GM12878 (cell line): ENCODE data around the gene PHRF1. TPM values are rescaled to one million over a fixed set of nuclear protein-coding genes. Genes with fewer than 3 reads are reported as not detected.

Experiments used
- CBFB ChIP-seq: IDR thresholded peaks from 2 replicates; pipeline ENCODE4 v1.6.1; 2016; ENCODE audit warnings: antibody characterized with exemption, low read depth
- CBX5 ChIP-seq: sonication (generic); IDR thresholded peaks from 2 replicates; pipeline ENCODE4 v1.6.1; 2016; ENCODE audit warnings: low read depth, moderate library complexity, mild to moderate bottlenecking, inconsistent platforms
- CHD1 ChIP-seq: IDR thresholded peaks from 2 replicates; pipeline ENCODE4 v1.6.1; 2012; ENCODE audit warnings: low read depth, low read length, improper control_type of control experiment
- CHD2 ChIP-seq: IDR thresholded peaks from 2 replicates; pipeline ENCODE4 v1.6.1; 2011; ENCODE audit warnings: low read depth, low read length, improper control_type of control experiment, borderline replicate concordance
- CREB1 ChIP-seq: IDR thresholded peaks from 2 replicates; pipeline ENCODE4 v1.6.1; 2012; ENCODE audit warnings: low read depth, mild to moderate bottlenecking, inconsistent platforms
- FOXK2 ChIP-seq: fragments of 450-650 bp; IDR thresholded peaks from 2 replicates; pipeline ENCODE4 v1.6.1; 2017; ENCODE audit warnings: mild to moderate bottlenecking, moderate library complexity
- GABPA ChIP-seq: IDR thresholded peaks from 2 replicates; pipeline ENCODE4 v1.6.1; 2014; ENCODE audit warnings: antibody characterized with exemption, low read depth, mild to moderate bottlenecking, inconsistent platforms
- HCFC1 ChIP-seq: fragments of 150-350 bp; IDR thresholded peaks from 2 replicates; pipeline ENCODE4 v1.6.1; 2014; ENCODE audit warnings: low read length
- HDGF ChIP-seq: fragments of 450-650 bp; IDR thresholded peaks from 2 replicates; pipeline ENCODE4 v1.6.1; 2016; ENCODE audit warnings: antibody characterized with exemption
- JUND ChIP-seq: IDR thresholded peaks from 2 replicates; pipeline ENCODE4 v1.6.1; 2012; ENCODE audit warnings: low read depth, mild to moderate bottlenecking, low read length, improper control_type of control experiment, moderate library complexity
- MTA3 ChIP-seq: IDR thresholded peaks from 2 replicates; pipeline ENCODE4 v1.6.1; 2012; ENCODE audit warnings: low read length, inconsistent platforms, borderline replicate concordance
- POLR2AphosphoS2 ChIP-seq: IDR thresholded peaks from 2 replicates; pipeline ENCODE4 v1.6.1; 2011; ENCODE audit warnings: low read depth, mild to moderate bottlenecking, low read length, improper control_type of control experiment, moderate library complexity
- RUNX3 ChIP-seq: IDR thresholded peaks from 2 replicates; pipeline ENCODE4 v1.6.1; 2012; ENCODE audit warnings: low read length, inconsistent platforms
- SMAD1 ChIP-seq: fragments of 450-650 bp; IDR thresholded peaks from 2 replicates; pipeline ENCODE4 v1.6.1; 2018; ENCODE audit warnings: mild to moderate bottlenecking, low read depth; ENCODE audit not compliant: partially characterized antibody
- SP1 ChIP-seq: IDR thresholded peaks from one replicate; pipeline ENCODE4 v1.6.1; 2011; ENCODE audit warnings: low read depth, low read length
- STAT1 ChIP-seq: fragments of 450-650 bp; conservative IDR thresholded peaks from 2 replicates; pipeline ENCODE4 v1.6.1; 2014; ENCODE audit warnings: antibody characterized with exemption, mild to moderate bottlenecking
- TARDBP ChIP-seq: IDR thresholded peaks from 2 replicates; pipeline ENCODE4 v1.6.1; 2016; ENCODE audit warnings: borderline replicate concordance
- polyA plus RNA-seq, 11 experiments: library from polyadenylated mRNA; depleted of rRNA in 4 of 11; unstranded in 6 of 11; stranded (reverse) in 5 of 11; fragments of >200 nt; fragmentation: Nextera tagmentation in 4 of 11; fragmentation: Illumina TruSeq in 1 of 11; extraction: Ambion mirVana in 4 of 11; extraction: Trizol in 1 of 11; gene quantifications; 1 replicate in 1 of 11; 2 replicates in 10 of 11; pipeline versions ENCODE4 v1.2.1 to v1.2.3, GENCODE V29; 2011 to 2016; ENCODE audit warnings: inconsistent platforms in 2 of 11, missing spikeins in 2 of 11, low read depth in 1 of 11
- total RNA-seq, 4 experiments: library from RNA; depleted of rRNA in 3 of 4; stranded (reverse); fragments of >200 nt in 3 of 4; fragmentation: Illumina TruSeq in 1 of 4; extraction: Trizol in 1 of 4; gene quantifications; 2 replicates each; pipeline versions ENCODE4 v1.2.1 to v1.2.3, GENCODE V29; 2013 to 2021
- TF ChIP-seq, protein P1 (sequence below): IDR thresholded peaks from 2 replicates; pipeline ENCODE4 v1.6.1; 2012; ENCODE audit warnings: low read depth, low read length, improper control_type of control experiment
- TF ChIP-seq, protein P2 (sequence below): IDR thresholded peaks from 2 replicates; pipeline ENCODE4 v1.6.1; 2011; ENCODE audit warnings: borderline replicate concordance, low read depth, mild to moderate bottlenecking, moderate library complexity, low read length; ENCODE audit not compliant: insufficient read depth, poor library complexity, severe bottlenecking
- TF ChIP-seq, protein P3 (sequence below): fragments of 450-650 bp; IDR thresholded peaks from 2 replicates; pipeline ENCODE4 v1.6.1; 2017; ENCODE audit warnings: antibody characterized with exemption, mild to moderate bottlenecking, moderate library complexity
- TF ChIP-seq, protein P4 (sequence below), 3 experiments: IDR thresholded peaks in 2 of 3; conservative IDR thresholded peaks in 1 of 3; 2 replicates each; pipeline ENCODE4 v1.5.1; 2011; ENCODE audit warnings: low read depth in 3 of 3, low read length in 3 of 3, mild to moderate bottlenecking in 3 of 3, control low read depth in 2 of 3, moderate library complexity in 2 of 3, inconsistent platforms in 1 of 3, mixed read lengths in 1 of 3; ENCODE audit not compliant: control insufficient read depth in 2 of 3, insufficient read depth in 1 of 3; ENCODE audit errors: extremely low read depth in 1 of 3
- TF ChIP-seq, protein P5 (sequence below): fragments of 450-650 bp; conservative IDR thresholded peaks from 2 replicates; pipeline ENCODE4 v1.6.1; 2017; ENCODE audit warnings: mild to moderate bottlenecking, moderate library complexity

PHRF1 gene
- total and polyA plus RNA-seq, 10 of the 15 experiments (the other 5 are each of a cell fraction or from before 2014, with no cell fraction given), result 0.13 to 43.5 (median 15.1) TPM

DNA sequence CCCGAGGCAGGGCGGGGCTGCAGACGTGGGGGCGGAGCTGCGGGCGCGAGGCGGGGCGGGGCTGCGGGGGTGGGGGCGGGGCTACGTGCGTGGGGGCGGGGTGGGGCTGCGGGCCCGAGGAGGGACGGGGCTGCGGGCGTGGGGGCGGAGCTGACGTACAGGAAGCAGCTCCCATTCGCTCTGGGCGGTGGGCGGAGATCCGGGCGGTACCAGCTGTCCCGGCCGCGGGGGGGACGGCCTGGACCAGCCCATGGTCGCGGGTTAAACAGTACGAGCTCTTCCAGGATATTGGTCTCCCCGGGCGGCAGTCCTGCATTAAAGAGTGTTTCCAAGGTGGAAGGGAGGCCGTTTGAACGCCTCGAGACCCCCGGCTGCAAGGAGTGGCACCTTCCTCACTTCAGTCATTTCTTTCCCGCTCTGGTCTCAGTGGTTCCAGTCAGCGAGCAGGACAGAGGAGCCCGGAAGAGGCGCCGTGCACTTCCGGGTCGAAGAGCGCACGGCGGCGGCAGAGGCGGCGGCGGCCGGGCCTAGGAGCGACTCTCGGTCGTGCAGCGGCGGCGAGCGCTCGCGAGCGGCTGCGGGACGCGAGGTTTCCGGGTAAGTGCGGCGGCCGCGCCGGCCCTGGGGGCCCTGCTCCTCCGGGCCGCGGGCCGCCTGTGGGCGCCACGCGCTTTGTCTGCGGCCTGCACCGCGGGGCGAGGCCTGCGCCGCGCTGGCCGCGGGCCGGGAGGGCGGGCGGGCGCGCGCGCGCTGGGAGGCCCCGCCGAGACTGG is at the start of gene PHRF1 (continued):
- TF ChIP-seq, protein P1, sequence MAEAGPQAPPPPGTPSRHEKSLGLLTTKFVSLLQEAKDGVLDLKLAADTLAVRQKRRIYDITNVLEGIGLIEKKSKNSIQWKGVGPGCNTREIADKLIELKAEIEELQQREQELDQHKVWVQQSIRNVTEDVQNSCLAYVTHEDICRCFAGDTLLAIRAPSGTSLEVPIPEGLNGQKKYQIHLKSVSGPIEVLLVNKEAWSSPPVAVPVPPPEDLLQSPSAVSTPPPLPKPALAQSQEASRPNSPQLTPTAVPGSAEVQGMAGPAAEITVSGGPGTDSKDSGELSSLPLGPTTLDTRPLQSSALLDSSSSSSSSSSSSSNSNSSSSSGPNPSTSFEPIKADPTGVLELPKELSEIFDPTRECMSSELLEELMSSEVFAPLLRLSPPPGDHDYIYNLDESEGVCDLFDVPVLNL, result peak; percentile 84
- no peak for TF ChIP-seq MTA3
- TF ChIP-seq CBX5, result no peak
- TF ChIP-seq CREB1, result peak; percentile 60
- peak; percentile 84 for TF ChIP-seq SP1
- peak; percentile 44 for TF ChIP-seq SMAD1
- peak; percentile 67 for TF ChIP-seq HCFC1
- peak; percentile 100 for TF ChIP-seq CHD1
- TF ChIP-seq STAT1, result peak; percentile 96
- TF ChIP-seq, protein P2, sequence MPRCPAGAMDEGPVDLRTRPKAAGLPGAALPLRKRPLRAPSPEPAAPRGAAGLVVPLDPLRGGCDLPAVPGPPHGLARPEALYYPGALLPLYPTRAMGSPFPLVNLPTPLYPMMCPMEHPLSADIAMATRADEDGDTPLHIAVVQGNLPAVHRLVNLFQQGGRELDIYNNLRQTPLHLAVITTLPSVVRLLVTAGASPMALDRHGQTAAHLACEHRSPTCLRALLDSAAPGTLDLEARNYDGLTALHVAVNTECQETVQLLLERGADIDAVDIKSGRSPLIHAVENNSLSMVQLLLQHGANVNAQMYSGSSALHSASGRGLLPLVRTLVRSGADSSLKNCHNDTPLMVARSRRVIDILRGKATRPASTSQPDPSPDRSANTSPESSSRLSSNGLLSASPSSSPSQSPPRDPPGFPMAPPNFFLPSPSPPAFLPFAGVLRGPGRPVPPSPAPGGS, result no peak
- peak; percentile 81 for TF ChIP-seq CBFB
- peak; percentile 75; the same call in 1 of the 2 replicates for TF ChIP-seq HDGF
- peak; percentile 100 for TF ChIP-seq JUND
- TF ChIP-seq, protein P3, sequence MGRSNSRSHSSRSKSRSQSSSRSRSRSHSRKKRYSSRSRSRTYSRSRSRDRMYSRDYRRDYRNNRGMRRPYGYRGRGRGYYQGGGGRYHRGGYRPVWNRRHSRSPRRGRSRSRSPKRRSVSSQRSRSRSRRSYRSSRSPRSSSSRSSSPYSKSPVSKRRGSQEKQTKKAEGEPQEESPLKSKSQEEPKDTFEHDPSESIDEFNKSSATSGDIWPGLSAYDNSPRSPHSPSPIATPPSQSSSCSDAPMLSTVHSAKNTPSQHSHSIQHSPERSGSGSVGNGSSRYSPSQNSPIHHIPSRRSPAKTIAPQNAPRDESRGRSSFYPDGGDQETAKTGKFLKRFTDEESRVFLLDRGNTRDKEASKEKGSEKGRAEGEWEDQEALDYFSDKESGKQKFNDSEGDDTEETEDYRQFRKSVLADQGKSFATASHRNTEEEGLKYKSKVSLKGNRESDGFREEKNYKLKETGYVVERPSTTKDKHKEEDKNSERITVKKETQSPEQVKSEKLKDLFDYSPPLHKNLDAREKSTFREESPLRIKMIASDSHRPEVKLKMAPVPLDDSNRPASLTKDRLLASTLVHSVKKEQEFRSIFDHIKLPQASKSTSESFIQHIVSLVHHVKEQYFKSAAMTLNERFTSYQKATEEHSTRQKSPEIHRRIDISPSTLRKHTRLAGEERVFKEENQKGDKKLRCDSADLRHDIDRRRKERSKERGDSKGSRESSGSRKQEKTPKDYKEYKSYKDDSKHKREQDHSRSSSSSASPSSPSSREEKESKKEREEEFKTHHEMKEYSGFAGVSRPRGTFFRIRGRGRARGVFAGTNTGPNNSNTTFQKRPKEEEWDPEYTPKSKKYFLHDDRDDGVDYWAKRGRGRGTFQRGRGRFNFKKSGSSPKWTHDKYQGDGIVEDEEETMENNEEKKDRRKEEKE, result peak; percentile 96
- TF ChIP-seq, protein P4, sequence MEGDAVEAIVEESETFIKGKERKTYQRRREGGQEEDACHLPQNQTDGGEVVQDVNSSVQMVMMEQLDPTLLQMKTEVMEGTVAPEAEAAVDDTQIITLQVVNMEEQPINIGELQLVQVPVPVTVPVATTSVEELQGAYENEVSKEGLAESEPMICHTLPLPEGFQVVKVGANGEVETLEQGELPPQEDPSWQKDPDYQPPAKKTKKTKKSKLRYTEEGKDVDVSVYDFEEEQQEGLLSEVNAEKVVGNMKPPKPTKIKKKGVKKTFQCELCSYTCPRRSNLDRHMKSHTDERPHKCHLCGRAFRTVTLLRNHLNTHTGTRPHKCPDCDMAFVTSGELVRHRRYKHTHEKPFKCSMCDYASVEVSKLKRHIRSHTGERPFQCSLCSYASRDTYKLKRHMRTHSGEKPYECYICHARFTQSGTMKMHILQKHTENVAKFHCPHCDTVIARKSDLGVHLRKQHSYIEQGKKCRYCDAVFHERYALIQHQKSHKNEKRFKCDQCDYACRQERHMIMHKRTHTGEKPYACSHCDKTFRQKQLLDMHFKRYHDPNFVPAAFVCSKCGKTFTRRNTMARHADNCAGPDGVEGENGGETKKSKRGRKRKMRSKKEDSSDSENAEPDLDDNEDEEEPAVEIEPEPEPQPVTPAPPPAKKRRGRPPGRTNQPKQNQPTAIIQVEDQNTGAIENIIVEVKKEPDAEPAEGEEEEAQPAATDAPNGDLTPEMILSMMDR (IDR thresholded peaks at IDR 0.05 in 2 of 3, conservative IDR thresholded peaks at IDR 0.05 in 1 of 3; ENCODE audit: control insufficient read depth in 2 of 3, extremely low read depth in 1 of 3, insufficient read depth in 1 of 3, low read depth in 3 of 3, low read length in 3 of 3), result no peak
- no peak for TF ChIP-seq POLR2AphosphoS2
- TF ChIP-seq, protein P5, sequence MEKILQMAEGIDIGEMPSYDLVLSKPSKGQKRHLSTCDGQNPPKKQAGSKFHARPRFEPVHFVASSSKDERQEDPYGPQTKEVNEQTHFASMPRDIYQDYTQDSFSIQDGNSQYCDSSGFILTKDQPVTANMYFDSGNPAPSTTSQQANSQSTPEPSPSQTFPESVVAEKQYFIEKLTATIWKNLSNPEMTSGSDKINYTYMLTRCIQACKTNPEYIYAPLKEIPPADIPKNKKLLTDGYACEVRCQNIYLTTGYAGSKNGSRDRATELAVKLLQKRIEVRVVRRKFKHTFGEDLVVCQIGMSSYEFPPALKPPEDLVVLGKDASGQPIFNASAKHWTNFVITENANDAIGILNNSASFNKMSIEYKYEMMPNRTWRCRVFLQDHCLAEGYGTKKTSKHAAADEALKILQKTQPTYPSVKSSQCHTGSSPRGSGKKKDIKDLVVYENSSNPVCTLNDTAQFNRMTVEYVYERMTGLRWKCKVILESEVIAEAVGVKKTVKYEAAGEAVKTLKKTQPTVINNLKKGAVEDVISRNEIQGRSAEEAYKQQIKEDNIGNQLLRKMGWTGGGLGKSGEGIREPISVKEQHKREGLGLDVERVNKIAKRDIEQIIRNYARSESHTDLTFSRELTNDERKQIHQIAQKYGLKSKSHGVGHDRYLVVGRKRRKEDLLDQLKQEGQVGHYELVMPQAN, result peak; percentile 91
- TF ChIP-seq FOXK2, result peak; percentile 99
- TF ChIP-seq GABPA, result peak; percentile 92
- TF ChIP-seq CHD2, result peak; percentile 72
- peak; percentile 63 for TF ChIP-seq RUNX3
- no peak for TF ChIP-seq TARDBP
